Tibial nerve (tissue), 4 donors: Measurements from ENCODE around the gene SUCO. TPM values are rescaled to one million over a fixed set of nuclear protein-coding genes. Genes with fewer than 3 reads are reported as not detected.

ENCODE experiments used
- DNase-seq, 2 donors: peaks; one replicate each; pipeline ENCODE4 v3.0.0-alpha.2; 2019; ENCODE audit warnings: low spot score in 2 of 2
- H3K27ac ChIP-seq, 4 donors: fragments of 200-600 bp; sonication (generic) in 3 of 4; one replicate each; pipeline ENCODE4 v1.5.1; 2017 to 2019; ENCODE audit warnings: mild to moderate bottlenecking in 1 of 4
- H3K27me3 ChIP-seq, 2 donors: fragments of 200-600 bp; sonication (generic) in 1 of 2; one replicate each; pipeline versions ENCODE4 v1.5.1 to v1.6.0; 2017 to 2019
- H3K36me3 ChIP-seq, 3 donors: fragments of 200-600 bp; sonication (generic); one replicate each; pipeline ENCODE4 v1.5.1; 2018 to 2019
- H3K4me1 ChIP-seq, 4 donors: fragments of 200-600 bp; sonication (generic) in 3 of 4; one replicate each; pipeline ENCODE4 v1.5.1; 2017 to 2019
- H3K4me3 ChIP-seq, 4 donors: fragments of 200-600 bp; sonication (generic) in 3 of 4; one replicate each; pipeline ENCODE4 v1.5.1; 2017 to 2019; ENCODE audit warnings: mild to moderate bottlenecking in 1 of 4, moderate library complexity in 1 of 4
- H3K9me3 ChIP-seq, 4 donors: fragments of 200-600 bp; sonication (generic) in 3 of 4; one replicate each; pipeline ENCODE4 v1.5.1; 2017 to 2019
- CTCF ChIP-seq, 5 experiments: fragments of 200-600 bp in 3 of 5; fragments of 450-650 bp in 2 of 5; sonication (generic) in 3 of 5; IDR thresholded peaks; one replicate each; pipeline ENCODE4 v1.5.1; 2016 to 2019; ENCODE audit warnings: antibody characterized with exemption in 5 of 5, mild to moderate bottlenecking in 3 of 5, moderate library complexity in 2 of 5
- EP300 ChIP-seq, 2 donors: sonication (generic); formaldehyde crosslinking; IDR thresholded peaks; one replicate each; pipeline ENCODE4 v1.6.1; 2017; ENCODE audit warnings: antibody characterized with exemption in 2 of 2, mild to moderate bottlenecking in 1 of 2
- POLR2A ChIP-seq, 2 donors: fragments of 450-650 bp; IDR thresholded peaks; one replicate each; pipeline ENCODE4 v1.6.1; 2017; ENCODE audit warnings: antibody characterized with exemption in 2 of 2, mild to moderate bottlenecking in 2 of 2, moderate library complexity in 2 of 2
- WGBS, 2 donors: methylation state at CpG; one replicate each; pipeline ENCODE4 v1.1.5; 2018; 5-methylcytosine and 5-hydroxymethylcytosine counted together
- total RNA-seq, 4 donors: library from RNA; depleted of rRNA; stranded (reverse); fragments of >200 nt; gene quantifications; one replicate each; pipeline ENCODE4 v1.1.0, GENCODE V29; 2016

SUCO gene
- total RNA-seq, 4 donors from 2014 or later, result 33.6 to 48.6 (median 42.1) TPM

- H3K27me3 ChIP-seq, result no peaks in the 10 kb centered on the region
- WGBS, 2 donors, result 63 to 77% methylated on average over 1 of the region's 1 CpG
- no peaks in the 10 kb centered on the region for H3K4me1 ChIP-seq
- no peak overlapping the region for H3K4me3 ChIP-seq
- no peak overlapping the region for H3K27ac ChIP-seq
- peaks cover 0 to 25% (median 3%) of the 10 kb centered on the region in 3 donors for H3K36me3 ChIP-seq
- no peaks in the 10 kb centered on the region for H3K9me3 ChIP-seq
- no peak for TF ChIP-seq POLR2A (IDR thresholded peaks at IDR 0.05)
- DNase-seq, result no peak
Observed at GRCh38 chr1:172578586-172578985, 45.6 kb downstream of the SUCO start.

DNA sequence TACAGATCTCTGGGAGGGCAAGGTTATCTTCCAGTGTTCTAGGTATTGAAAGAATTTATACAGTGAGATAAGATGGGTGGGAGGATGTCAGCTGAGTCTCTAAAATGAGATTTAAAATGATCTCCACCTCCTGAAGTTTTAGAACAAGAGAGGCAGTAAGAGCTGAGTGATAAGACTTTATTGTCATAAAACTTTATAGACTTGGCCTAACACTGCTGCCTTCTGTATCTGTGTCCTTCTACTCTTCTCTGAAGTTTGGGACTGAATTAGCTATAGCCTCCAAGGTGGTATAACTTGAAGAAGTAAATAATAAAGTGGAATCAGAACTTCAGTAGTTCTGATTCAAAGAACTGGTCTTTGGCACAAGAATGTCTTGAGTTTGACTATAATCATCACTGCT is 48.3 kb downstream of the SUCO start:
- Histone ChIP-seq H3K36me3 (peaks cover 0 to 21% (median 3%) of the 10 kb centered on the region in 3 donors), H3K27ac (no peak overlapping the region), H3K4me1 (peaks cover 0 to 12% (median 0%) of the 10 kb centered on the region in 4 donors), H3K9me3 (no peaks in the 10 kb centered on the region), H3K4me3 (no peak overlapping the region), H3K27me3 (no peaks in the 10 kb centered on the region)
- no peak for DNase-seq
- TF ChIP-seq POLR2A (IDR thresholded peaks at IDR 0.05), result no peak
- TF ChIP-seq EP300 (IDR thresholded peaks at IDR 0.05), result no peak
- TF ChIP-seq CTCF (IDR thresholded peaks at IDR 0.05), result no peak

- H3K9me3 ChIP-seq, result no peaks in the 10 kb centered on the region
- DNase-seq, result no peak
- 95 to 96% methylated on average over 1 of the region's 1 CpG for WGBS, 2 donors
- peaks cover 0 to 25% (median 3%) of the 10 kb centered on the region in 3 donors for H3K36me3 ChIP-seq
- no peaks in the 10 kb centered on the region for H3K27me3 ChIP-seq
- TF ChIP-seq CTCF (IDR thresholded peaks at IDR 0.05), result no peak
- no peak for TF ChIP-seq POLR2A (IDR thresholded peaks at IDR 0.05)
- TF ChIP-seq EP300 (IDR thresholded peaks at IDR 0.05), result no peak
- no peak overlapping the region for H3K4me3 ChIP-seq
- no peak overlapping the region for H3K27ac ChIP-seq
- peaks cover 0 to 12% (median 0%) of the 10 kb centered on the region in 4 donors for H3K4me1 ChIP-seq
Observed at GRCh38 chr1:172581779-172582178, 48.8 kb downstream of the SUCO start.

GRCh38 chr1:172582889-172583288 is 49.9 kb downstream of the SUCO start:
- H3K36me3 ChIP-seq, result peaks cover 0 to 25% (median 3%) of the 10 kb centered on the region in 3 donors
- no peaks in the 10 kb centered on the region for H3K9me3 ChIP-seq
- H3K4me1 ChIP-seq, result peaks cover 0 to 12% (median 0%) of the 10 kb centered on the region in 4 donors
- H3K4me3 ChIP-seq, result no peak overlapping the region
- no peak for DNase-seq
- WGBS, 2 donors, result 92 to 94% methylated on average over 3 of the region's 3 CpGs
- no peak overlapping the region for H3K27ac ChIP-seq
- no peaks in the 10 kb centered on the region for H3K27me3 ChIP-seq
- TF ChIP-seq POLR2A (IDR thresholded peaks at IDR 0.05), result no peak
- no peak for TF ChIP-seq CTCF (IDR thresholded peaks at IDR 0.05)
- no peak for TF ChIP-seq EP300 (IDR thresholded peaks at IDR 0.05)

GRCh38 chr1:172585348-172585747 is 52.4 kb downstream of the SUCO start:
- H3K36me3 ChIP-seq, result peaks cover 0 to 29% (median 5%) of the 10 kb centered on the region in 3 donors
- WGBS, 2 donors, result 42 to 48% methylated on average over 3 of the region's 3 CpGs

More at GRCh38 chr1:172585348-172585747, 52.4 kb downstream of the SUCO start:
- Histone ChIP-seq H3K4me3 (no peak overlapping the region), H3K27ac (no peak overlapping the region), H3K4me1 (peaks cover 0 to 12% (median 0%) of the 10 kb centered on the region in 4 donors), H3K27me3 (no peaks in the 10 kb centered on the region), H3K9me3 (no peaks in the 10 kb centered on the region)
- DNase-seq, result no peak
- TF ChIP-seq POLR2A (IDR thresholded peaks at IDR 0.05), result no peak
- no peak for TF ChIP-seq EP300 (IDR thresholded peaks at IDR 0.05)
- no peak for TF ChIP-seq CTCF (IDR thresholded peaks at IDR 0.05)
